MCF 10A (cell line): Measurements from ENCODE around the gene CKM. TPM values are rescaled to one million over a fixed set of nuclear protein-coding genes. Genes with fewer than 3 reads are reported as not detected.

ENCODE experiments used
- BruUV-seq: library from RNA; stranded (reverse); fragments of 400-500 nt; replicated peaks from 2 replicates; lab custom pipeline; 2021; lab: Mats Ljungman, UMichigan
- CTCF ChIA-PET: fragments of 300-600 bp; sonication (Branson Sonifier 250); formaldehyde crosslinking; extraction: SDS; loops from one replicate; lab custom pipeline; 2021; ENCODE audit warnings: antibody characterized with exemption, inconsistent platforms; lab: Yijun Ruan, JAX
- POLR2A ChIA-PET: fragments of 300-600, 350-650 bp; sonication (Branson Sonifier 250); formaldehyde crosslinking; extraction: SDS; loops from one replicate; lab custom pipeline; 2020; ENCODE audit warnings: antibody characterized with exemption, inconsistent platforms; lab: Yijun Ruan, JAX
- DNase-seq: peaks from one replicate; pipeline ENCODE4 v3.0.0-alpha.2; 2018; ENCODE audit not compliant: unreplicated experiment
- H3K27ac Mint-ChIP-seq: one replicate; pipeline ENCODE4 v1.8.0; 2022; ENCODE audit warnings: mild to moderate bottlenecking, low read depth, mixed read lengths; ENCODE audit not compliant: unreplicated experiment
- H3K27me3 Mint-ChIP-seq: one replicate; pipeline ENCODE4 v1.8.0; 2022; ENCODE audit warnings: mixed read lengths; ENCODE audit not compliant: insufficient read depth, unreplicated experiment
- H3K36me3 Mint-ChIP-seq: one replicate; pipeline ENCODE4 v1.8.0; 2022; ENCODE audit warnings: mild to moderate bottlenecking, moderate library complexity, mixed read lengths; ENCODE audit not compliant: insufficient read depth, unreplicated experiment
- H3K4me1 Mint-ChIP-seq: one replicate; pipeline ENCODE4 v1.8.0; 2022; ENCODE audit warnings: mixed read lengths; ENCODE audit not compliant: insufficient read depth, unreplicated experiment
- H3K4me3 Mint-ChIP-seq: one replicate; pipeline ENCODE4 v1.8.0; 2022; ENCODE audit warnings: mild to moderate bottlenecking, moderate library complexity, mixed read lengths; ENCODE audit not compliant: unreplicated experiment
- H3K9me3 Mint-ChIP-seq: one replicate; pipeline ENCODE4 v1.8.0; 2022; ENCODE audit warnings: mixed read lengths; ENCODE audit not compliant: unreplicated experiment
- intact Hi-C: fragments of 100-400 bp; cut with micrococcal nuclease; formaldehyde crosslinking; loops from 2 replicates; pipeline ENCODE4 v1.14.1; 2022
- total RNA-seq: library from RNA; stranded (reverse); gene quantifications from 2 replicates; pipeline ENCODE4 v1.2.3, GENCODE V29; 2022
- TF ChIP-seq, protein P1 (sequence below): fragments of 200-600 bp; IDR thresholded peaks from one replicate; pipeline ENCODE4 v1.8.0; 2022; ENCODE audit warnings: antibody characterized with exemption, mild to moderate bottlenecking; ENCODE audit not compliant: unreplicated experiment

CKM gene
- total RNA-seq, 1 experiment from 2014 or later, result not detected

GRCh38 chr19:45265375-45265774 is 57.3 kb downstream of the CKM start:
- peaks cover 19% of the 10 kb centered on the region for H3K36me3 Mint-ChIP-seq
- H3K4me1 Mint-ChIP-seq, result no peaks in the 10 kb centered on the region
- TF ChIP-seq, protein P1, sequence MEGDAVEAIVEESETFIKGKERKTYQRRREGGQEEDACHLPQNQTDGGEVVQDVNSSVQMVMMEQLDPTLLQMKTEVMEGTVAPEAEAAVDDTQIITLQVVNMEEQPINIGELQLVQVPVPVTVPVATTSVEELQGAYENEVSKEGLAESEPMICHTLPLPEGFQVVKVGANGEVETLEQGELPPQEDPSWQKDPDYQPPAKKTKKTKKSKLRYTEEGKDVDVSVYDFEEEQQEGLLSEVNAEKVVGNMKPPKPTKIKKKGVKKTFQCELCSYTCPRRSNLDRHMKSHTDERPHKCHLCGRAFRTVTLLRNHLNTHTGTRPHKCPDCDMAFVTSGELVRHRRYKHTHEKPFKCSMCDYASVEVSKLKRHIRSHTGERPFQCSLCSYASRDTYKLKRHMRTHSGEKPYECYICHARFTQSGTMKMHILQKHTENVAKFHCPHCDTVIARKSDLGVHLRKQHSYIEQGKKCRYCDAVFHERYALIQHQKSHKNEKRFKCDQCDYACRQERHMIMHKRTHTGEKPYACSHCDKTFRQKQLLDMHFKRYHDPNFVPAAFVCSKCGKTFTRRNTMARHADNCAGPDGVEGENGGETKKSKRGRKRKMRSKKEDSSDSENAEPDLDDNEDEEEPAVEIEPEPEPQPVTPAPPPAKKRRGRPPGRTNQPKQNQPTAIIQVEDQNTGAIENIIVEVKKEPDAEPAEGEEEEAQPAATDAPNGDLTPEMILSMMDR, result no peak
- ChIA-PET CTCF (interaction anchor here (0.5 to 0.7 kb wide), 3 partner anchors 227 to 309 kb away, joined by 3 to 4 read pairs (median 3); partner anchors contain the start of gene CLASRP), POLR2A (no interaction called here)
- no peaks in the 10 kb centered on the region for H3K9me3 Mint-ChIP-seq
- no peak overlapping the region for H3K4me3 Mint-ChIP-seq
- BruUV-seq, result no TSS peak
- intact Hi-C loops, result no loop called here
- no peaks in the 10 kb centered on the region for H3K27me3 Mint-ChIP-seq
- DNase-seq, result no peak
- no peak overlapping the region for H3K27ac Mint-ChIP-seq

DNA sequence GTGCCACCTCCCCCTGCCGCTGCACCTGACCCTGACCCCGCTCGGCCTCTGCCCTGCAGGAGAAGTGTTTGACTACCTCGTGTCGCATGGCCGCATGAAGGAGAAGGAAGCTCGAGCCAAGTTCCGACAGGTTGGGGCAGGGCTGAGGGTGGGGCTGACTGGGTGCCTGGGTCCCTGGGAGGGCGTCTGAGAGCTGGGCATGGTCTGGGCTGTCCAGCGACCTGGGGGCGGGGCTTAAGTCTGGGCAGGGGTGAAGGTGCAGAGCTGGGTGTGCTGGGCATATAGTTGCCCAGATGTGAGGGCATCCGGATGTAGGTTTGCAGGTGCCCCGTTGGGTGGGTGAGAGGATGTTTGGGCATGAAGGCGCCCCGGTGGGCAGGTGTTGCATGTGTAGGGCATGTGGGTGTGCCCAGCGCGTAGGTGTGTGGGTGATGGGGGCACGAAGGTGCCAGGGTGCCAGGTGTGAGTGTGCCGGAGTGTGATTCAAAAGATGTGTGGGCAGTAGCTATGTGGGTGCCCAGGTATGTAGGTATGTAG is 57.8 kb downstream of the CKM start:
- Mint-ChIP-seq H3K27ac (no peak overlapping the region), H3K4me3 (no peak overlapping the region), H3K36me3 (peaks cover 16% of the 10 kb centered on the region), H3K27me3 (no peaks in the 10 kb centered on the region), H3K4me1 (no peaks in the 10 kb centered on the region), H3K9me3 (no peaks in the 10 kb centered on the region)
- DNase-seq, result no peak
- BruUV-seq, result no TSS peak
- CTCF ChIA-PET, result interaction anchor here (0.5 to 0.7 kb wide), 3 partner anchors 226 to 308 kb away, joined by 3 to 4 read pairs (median 3); partner anchors contain the start of gene CLASRP
- intact Hi-C loops, result no loop called here
- POLR2A ChIA-PET, result no interaction called here
- TF ChIP-seq, protein P1, result no peak

DNA sequence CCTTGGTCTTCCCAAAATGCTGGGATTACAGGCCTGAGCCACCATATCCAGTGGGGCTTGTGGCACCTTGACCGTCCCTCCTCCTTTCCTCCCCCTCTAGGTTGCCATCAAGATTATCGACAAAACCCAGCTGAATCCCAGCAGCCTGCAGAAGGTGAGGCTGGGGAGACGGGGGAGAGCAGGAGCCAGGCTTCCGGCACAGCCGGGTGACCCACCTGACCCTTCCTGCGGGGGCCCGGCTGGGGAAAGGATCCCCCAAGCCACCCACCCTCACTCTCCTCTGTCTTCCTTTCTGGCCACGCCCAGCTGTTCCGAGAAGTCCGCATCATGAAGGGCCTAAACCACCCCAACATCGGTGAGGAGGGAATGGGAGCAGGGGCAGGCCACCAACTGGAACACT is 59.7 kb downstream of the CKM start:
- ChIA-PET CTCF (interaction anchor here (0.8 to 1.3 kb wide), 2 partner anchors 9 to 14 kb away, joined by 3 read pairs; no protein-coding TSS in a partner anchor), POLR2A (no interaction called here)
- H3K36me3 Mint-ChIP-seq, result peaks cover 9% of the 10 kb centered on the region
- intact Hi-C loops, result no loop called here
- no peaks in the 10 kb centered on the region for H3K4me1 Mint-ChIP-seq
- H3K9me3 Mint-ChIP-seq, result no peaks in the 10 kb centered on the region
- no peaks in the 10 kb centered on the region for H3K27me3 Mint-ChIP-seq
- H3K4me3 Mint-ChIP-seq, result no peak overlapping the region
- no peak overlapping the region for H3K27ac Mint-ChIP-seq
- no peak for DNase-seq
- no TSS peak for BruUV-seq
- TF ChIP-seq, protein P1, result no peak

DNA sequence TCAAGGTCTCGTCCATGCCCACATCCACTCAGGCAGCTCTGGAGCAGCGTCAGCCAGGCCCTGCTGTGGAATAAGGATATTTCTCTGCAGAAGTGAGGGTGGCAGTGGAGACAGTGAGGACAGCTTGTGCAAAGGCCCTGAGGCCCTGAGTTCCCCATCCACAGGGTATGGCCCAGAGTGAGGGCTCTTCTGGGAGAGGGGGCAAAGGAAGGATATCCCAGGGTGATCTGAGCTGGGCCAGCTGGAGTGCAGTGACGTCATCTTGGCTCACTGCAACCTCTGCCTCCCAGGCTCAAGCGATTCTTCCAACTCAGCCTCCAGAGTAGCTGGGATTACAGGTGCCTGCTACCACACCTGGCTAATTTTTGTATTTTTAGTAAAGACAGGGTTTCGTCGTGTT is 60.1 kb downstream of the CKM start:
- Mint-ChIP-seq H3K4me3 (no peak overlapping the region), H3K36me3 (peaks cover 9% of the 10 kb centered on the region), H3K4me1 (no peaks in the 10 kb centered on the region), H3K27ac (no peak overlapping the region), H3K27me3 (no peaks in the 10 kb centered on the region), H3K9me3 (no peaks in the 10 kb centered on the region)
- ChIA-PET CTCF (interaction anchor here (0.8 to 1.3 kb wide), 2 partner anchors 9 to 13 kb away, joined by 3 read pairs; no protein-coding TSS in a partner anchor), POLR2A (no interaction called here)
- intact Hi-C loops, result no loop called here
- TF ChIP-seq, protein P1, result no peak
- no peak for DNase-seq
- BruUV-seq, result no TSS peak
